Suprapubic skin (tissue), 4 donors: ENCODE data around the gene WSB1. TPM values are rescaled to one million over a fixed set of nuclear protein-coding genes. Genes with fewer than 3 reads are reported as not detected.
"Not testable (repeated sequence)": the region's sequence is repeated elsewhere in the genome, so short reads cannot be mapped to it uniquely, and the experiment has no call there.

Experiments
- DNase-seq, 2 donors: peaks; one replicate each; pipeline ENCODE4 v3.0.0-alpha.2; 2019; ENCODE audit warnings: low spot score in 2 of 2
- H3K27ac ChIP-seq: fragments of 200-600 bp; sonication (generic); one replicate; pipeline ENCODE4 v1.5.1; 2019
- H3K27me3 ChIP-seq: fragments of 200-600 bp; sonication (generic); one replicate; pipeline ENCODE4 v1.5.1; 2019
- H3K36me3 ChIP-seq: fragments of 200-600 bp; sonication (generic); one replicate; pipeline ENCODE4 v1.5.1; 2019
- H3K4me1 ChIP-seq: fragments of 200-600 bp; sonication (generic); one replicate; pipeline ENCODE4 v1.5.1; 2019
- H3K4me3 ChIP-seq: fragments of 200-600 bp; sonication (generic); one replicate; pipeline ENCODE4 v1.5.1; 2019; ENCODE audit warnings: mild to moderate bottlenecking
- H3K9me3 ChIP-seq: fragments of 200-600 bp; sonication (generic); one replicate; pipeline ENCODE4 v1.5.1; 2019
- EP300 ChIP-seq: sonication (generic); formaldehyde crosslinking; IDR thresholded peaks from one replicate; pipeline ENCODE4 v1.6.1; 2017; ENCODE audit warnings: antibody characterized with exemption
- POLR2A ChIP-seq, 2 donors: fragments of 450-650 bp; IDR thresholded peaks; one replicate each; pipeline ENCODE4 v1.6.1; 2017; ENCODE audit warnings: antibody characterized with exemption in 2 of 2, mild to moderate bottlenecking in 2 of 2, moderate library complexity in 2 of 2
- POLR2AphosphoS5 ChIP-seq, 3 donors: sonication (generic); formaldehyde crosslinking; IDR thresholded peaks; one replicate each; pipeline ENCODE4 v1.6.1; 2017; ENCODE audit warnings: antibody characterized with exemption in 3 of 3
- WGBS: methylation state at CpG from one replicate; pipeline ENCODE4 v1.1.5; 2018; 5-methylcytosine and 5-hydroxymethylcytosine counted together
- total RNA-seq, 4 donors: library from RNA; depleted of rRNA; stranded (reverse); fragments of >200 nt; gene quantifications; one replicate each; pipeline ENCODE4 v1.1.0, GENCODE V29; 2016
- TF ChIP-seq, protein P1 (sequence below), 2 donors: fragments of 200-600 bp in 1 of 2; fragments of 450-650 bp in 1 of 2; sonication (generic) in 1 of 2; IDR thresholded peaks; one replicate each; pipeline ENCODE4 v1.5.1; 2016 to 2019; ENCODE audit warnings: antibody characterized with exemption in 2 of 2, mild to moderate bottlenecking in 1 of 2, moderate library complexity in 1 of 2

WSB1 gene
- total RNA-seq, 4 donors from 2014 or later = 38.5 to 206 (median 57.2) TPM

DNA sequence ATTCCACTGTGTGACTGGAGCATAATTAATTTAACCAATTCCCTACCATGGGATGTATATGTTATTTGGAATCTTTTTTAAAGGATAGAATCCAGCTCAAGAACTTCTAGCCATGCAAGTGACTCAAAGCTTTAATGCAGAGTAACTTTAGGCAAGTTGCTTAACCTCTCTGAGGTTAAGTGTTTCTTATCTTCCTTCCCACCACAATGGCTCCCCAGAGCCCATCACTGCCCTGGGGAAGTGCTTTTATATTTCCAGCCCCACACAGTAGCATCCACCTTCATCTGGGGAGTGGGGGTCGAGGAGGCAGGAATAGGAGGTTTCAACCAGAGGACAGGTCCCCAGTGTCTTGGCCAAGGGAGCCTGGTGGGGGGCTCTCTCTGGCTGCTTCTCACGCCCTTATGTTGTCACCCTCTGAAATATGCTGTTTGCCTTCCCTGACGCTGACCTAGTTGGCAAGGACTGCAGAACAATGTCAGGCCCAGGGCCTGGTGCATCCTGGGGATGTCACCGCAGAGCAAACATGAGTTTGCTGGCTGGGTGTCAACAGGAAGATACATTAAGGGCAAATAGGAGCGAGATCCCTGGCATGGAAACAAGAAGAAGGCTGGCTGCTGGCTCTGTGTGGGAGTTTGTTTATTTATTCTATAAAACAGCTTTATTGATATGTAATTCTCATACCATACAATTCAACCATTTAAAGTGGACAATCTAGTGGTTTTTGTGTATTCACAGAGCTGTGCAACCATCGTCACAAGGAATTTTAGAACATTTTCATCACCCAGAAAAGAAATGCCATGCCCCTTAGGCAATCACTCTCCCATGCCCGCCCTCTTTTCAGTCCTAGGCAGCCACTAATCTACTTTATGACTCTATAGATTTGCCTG is 46.6 kb upstream of the WSB1 start:
- Histone ChIP-seq H3K27me3 (no peaks in the 10 kb centered on the region), H3K4me3 (no peak overlapping the region), H3K9me3 (no peaks in the 10 kb centered on the region), H3K27ac (peak overlapping the region; percentile 74), H3K36me3 (no peaks in the 10 kb centered on the region), H3K4me1 (peaks cover 48% of the 10 kb centered on the region)
- peak in 2 of 3 donors; percentile 52 to 76 for TF ChIP-seq POLR2AphosphoS5 (IDR thresholded peaks at IDR 0.05)
- no peak for TF ChIP-seq EP300
- TF ChIP-seq POLR2A (IDR thresholded peaks at IDR 0.05) = no peak
- TF ChIP-seq, protein P1, sequence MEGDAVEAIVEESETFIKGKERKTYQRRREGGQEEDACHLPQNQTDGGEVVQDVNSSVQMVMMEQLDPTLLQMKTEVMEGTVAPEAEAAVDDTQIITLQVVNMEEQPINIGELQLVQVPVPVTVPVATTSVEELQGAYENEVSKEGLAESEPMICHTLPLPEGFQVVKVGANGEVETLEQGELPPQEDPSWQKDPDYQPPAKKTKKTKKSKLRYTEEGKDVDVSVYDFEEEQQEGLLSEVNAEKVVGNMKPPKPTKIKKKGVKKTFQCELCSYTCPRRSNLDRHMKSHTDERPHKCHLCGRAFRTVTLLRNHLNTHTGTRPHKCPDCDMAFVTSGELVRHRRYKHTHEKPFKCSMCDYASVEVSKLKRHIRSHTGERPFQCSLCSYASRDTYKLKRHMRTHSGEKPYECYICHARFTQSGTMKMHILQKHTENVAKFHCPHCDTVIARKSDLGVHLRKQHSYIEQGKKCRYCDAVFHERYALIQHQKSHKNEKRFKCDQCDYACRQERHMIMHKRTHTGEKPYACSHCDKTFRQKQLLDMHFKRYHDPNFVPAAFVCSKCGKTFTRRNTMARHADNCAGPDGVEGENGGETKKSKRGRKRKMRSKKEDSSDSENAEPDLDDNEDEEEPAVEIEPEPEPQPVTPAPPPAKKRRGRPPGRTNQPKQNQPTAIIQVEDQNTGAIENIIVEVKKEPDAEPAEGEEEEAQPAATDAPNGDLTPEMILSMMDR (IDR thresholded peaks at IDR 0.05) = no peak
- peak in 1 of 2 donors; percentile 80 for DNase-seq
- WGBS = 24% methylated on average over 7 of the region's 7 CpGs

DNA sequence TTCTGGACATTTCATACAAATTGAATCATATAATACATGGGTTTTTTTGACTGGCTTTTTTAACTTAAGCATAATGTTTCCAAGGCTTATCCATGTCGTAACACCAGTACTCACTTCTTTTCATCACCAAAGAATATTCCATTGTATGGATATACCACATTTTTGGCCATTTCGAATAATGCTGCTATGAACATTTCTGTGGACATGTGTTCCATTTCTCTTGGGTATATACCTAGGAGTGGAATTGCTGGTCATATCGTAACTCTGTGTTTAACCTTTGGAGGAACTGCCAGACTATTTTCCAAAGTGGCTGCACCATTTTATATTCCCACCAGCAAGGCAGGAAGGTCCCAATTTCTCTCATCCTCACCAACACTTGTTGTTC is 46.0 kb upstream of the WSB1 start:
- TF ChIP-seq POLR2A (IDR thresholded peaks at IDR 0.05) = no peak
- no peak for TF ChIP-seq POLR2AphosphoS5 (IDR thresholded peaks at IDR 0.05)
- no peak for TF ChIP-seq EP300
- TF ChIP-seq, protein P1 (IDR thresholded peaks at IDR 0.05) = no peak
- Histone ChIP-seq H3K9me3 (no peaks in the 10 kb centered on the region), H3K27me3 (no peaks in the 10 kb centered on the region), H3K36me3 (no peaks in the 10 kb centered on the region), H3K4me1 (peaks cover 43% of the 10 kb centered on the region), H3K27ac (no peak overlapping the region), H3K4me3 (no peak overlapping the region)
- WGBS = 93% methylated on average over 3 of the region's 3 CpGs
- DNase-seq = no peak

DNA sequence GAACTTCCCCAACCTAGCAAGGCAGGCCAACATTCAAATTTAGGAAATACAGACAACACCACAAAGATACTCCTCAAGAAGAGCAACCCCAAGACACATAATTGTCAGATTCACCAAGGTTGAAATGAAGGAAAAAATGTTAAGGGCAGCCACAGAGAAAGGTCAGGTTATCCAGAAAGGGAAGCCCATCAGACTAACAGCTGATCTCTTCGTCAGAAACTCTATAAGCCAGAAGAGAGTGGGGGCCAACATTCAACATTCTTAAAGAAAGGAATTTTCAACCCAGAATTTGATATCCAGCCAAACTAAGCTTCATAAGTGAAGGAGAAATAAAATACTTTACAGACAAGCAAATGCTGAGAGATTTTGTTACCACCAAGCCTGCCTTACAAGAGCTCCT is 43.1 kb upstream of the WSB1 start:
- not testable (repeated sequence) for H3K27ac ChIP-seq, H3K9me3 ChIP-seq, H3K4me3 ChIP-seq, H3K36me3 ChIP-seq, DNase-seq, H3K27me3 ChIP-seq
- H3K4me1 ChIP-seq = peaks cover 21% of the 10 kb centered on the region
- WGBS = 66% methylated on average over 1 of the region's 1 CpG

DNA sequence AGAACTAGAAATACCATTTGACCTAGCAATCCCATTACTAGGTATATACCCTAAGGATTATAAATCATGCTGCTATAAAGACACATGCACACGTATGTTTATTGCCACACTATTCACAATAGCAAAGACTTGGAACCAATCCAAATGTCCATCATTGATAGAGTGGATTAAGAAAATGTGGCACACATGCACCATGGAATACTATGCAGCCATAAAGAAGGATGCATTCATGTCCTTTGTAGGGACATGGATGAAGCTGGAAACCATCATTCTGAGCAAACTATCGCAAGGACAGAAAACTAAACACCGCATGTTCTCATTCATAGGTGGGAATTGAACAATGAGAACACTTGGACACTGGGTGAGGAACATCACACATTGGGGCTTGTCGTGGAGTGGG is 39.1 kb upstream of the WSB1 start:
- DNase-seq, H3K27ac ChIP-seq, H3K27me3 ChIP-seq, H3K36me3 ChIP-seq, H3K4me3 ChIP-seq, H3K4me1 ChIP-seq, H3K9me3 ChIP-seq: not testable (repeated sequence)
- 89% methylated on average over 4 of the region's 4 CpGs for WGBS

DNA sequence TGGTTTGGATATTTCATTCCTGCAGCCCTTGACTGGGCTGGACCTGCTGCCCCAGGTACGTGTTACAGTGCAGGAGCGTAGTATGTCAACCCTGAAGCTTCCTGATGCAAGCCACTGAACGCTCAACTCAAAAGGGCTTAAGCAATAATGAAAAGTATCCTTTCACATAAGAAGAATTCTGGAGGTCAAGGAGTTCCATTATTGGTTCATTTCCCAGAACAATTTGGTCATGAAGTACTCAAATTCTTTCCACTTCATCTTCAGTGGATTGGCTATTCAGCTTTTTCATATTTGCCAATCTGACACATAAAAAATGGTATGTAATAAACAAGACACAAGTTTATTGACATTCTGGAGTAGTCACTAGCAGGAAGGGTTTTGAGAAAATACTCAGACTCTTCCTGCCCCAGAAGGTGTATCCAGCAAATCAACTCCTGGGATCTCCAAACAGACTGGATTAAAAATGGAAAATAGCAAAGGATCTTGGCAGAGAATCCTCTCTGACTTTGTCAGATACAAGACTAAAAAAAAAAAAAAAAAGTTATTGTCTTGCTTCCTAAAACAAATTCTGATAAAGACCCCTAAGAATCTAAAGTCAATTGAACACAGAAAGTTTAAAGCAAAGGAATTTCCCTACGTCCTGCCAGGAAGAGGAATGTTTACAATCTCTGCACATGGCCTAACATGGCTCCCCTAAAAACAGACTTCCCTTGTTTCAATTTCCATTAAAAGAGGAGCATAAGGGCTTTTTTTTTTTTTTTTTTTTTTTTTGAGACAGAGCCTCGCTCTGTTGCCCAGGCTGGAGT is 37.5 kb upstream of the WSB1 start:
- WGBS = 67% methylated on average over 5 of the region's 5 CpGs

GRCh38 chr17:27257031-27257357 is 36.9 kb upstream of the WSB1 start:
- DNase-seq = no peak
- peak overlapping the region; percentile 48 for H3K27ac ChIP-seq
- H3K9me3 ChIP-seq = no peaks in the 10 kb centered on the region
- peaks cover 6% of the 10 kb centered on the region for H3K4me1 ChIP-seq
- H3K36me3 ChIP-seq = no peaks in the 10 kb centered on the region
- 77% methylated on average over 4 of the region's 4 CpGs for WGBS
- no peak for TF ChIP-seq EP300
- TF ChIP-seq POLR2A (IDR thresholded peaks at IDR 0.05) = no peak
- TF ChIP-seq POLR2AphosphoS5 (IDR thresholded peaks at IDR 0.05) = no peak
- TF ChIP-seq, protein P1 (IDR thresholded peaks at IDR 0.05) = no peak
- no peak overlapping the region for H3K4me3 ChIP-seq
- no peaks in the 10 kb centered on the region for H3K27me3 ChIP-seq

More for the DNA sequence above, 37.5 kb upstream of the WSB1 start:
- H3K4me3 ChIP-seq = no peak overlapping the region
- peak overlapping the region; percentile 48 for H3K27ac ChIP-seq
- no peaks in the 10 kb centered on the region for H3K9me3 ChIP-seq
- H3K27me3 ChIP-seq = no peaks in the 10 kb centered on the region
- TF ChIP-seq POLR2AphosphoS5 (IDR thresholded peaks at IDR 0.05) = no peak
- DNase-seq = no peak
- peaks cover 6% of the 10 kb centered on the region for H3K4me1 ChIP-seq
- H3K36me3 ChIP-seq = no peaks in the 10 kb centered on the region
